Vagina (tissue), 2 donors: ENCODE data around the gene MAGED2. TPM values are rescaled to one million over a fixed set of nuclear protein-coding genes. Genes with fewer than 3 reads are reported as not detected.

Experiments used
- DNase-seq, 2 donors: peaks; one replicate each; pipeline ENCODE4 v3.0.0-alpha.2; 2017; ENCODE audit errors: extremely low spot score in 2 of 2
- H3K27ac ChIP-seq: fragments of 200-600 bp; sonication (generic); one replicate; pipeline ENCODE4 v1.5.1; 2019
- H3K27me3 ChIP-seq: fragments of 200-600 bp; sonication (generic); one replicate; pipeline ENCODE4 v1.5.1; 2019
- H3K36me3 ChIP-seq, 2 donors: fragments of 200-600 bp; sonication (generic); one replicate each; pipeline ENCODE4 v1.5.1; 2017 to 2019
- H3K4me1 ChIP-seq: fragments of 200-600 bp; sonication (generic); one replicate; pipeline ENCODE4 v1.5.1; 2019
- H3K4me3 ChIP-seq, 2 donors: fragments of 200-600 bp; sonication (generic); 1 replicate in 1 of 2; 2 replicates in 1 of 2; pipeline ENCODE4 v1.5.1; 2016 to 2019
- H3K9me3 ChIP-seq: fragments of 200-600 bp; sonication (generic); one replicate; pipeline ENCODE4 v1.5.1; 2019
- CTCF ChIP-seq, 3 experiments: fragments of 450-650 bp in 2 of 3; fragments of 200-600 bp in 1 of 3; sonication (generic) in 1 of 3; IDR thresholded peaks; one replicate each; pipeline ENCODE4 v1.5.1; 2017 to 2019; ENCODE audit warnings: antibody characterized with exemption in 3 of 3, mild to moderate bottlenecking in 2 of 3, moderate library complexity in 2 of 3
- POLR2A ChIP-seq, 2 donors: fragments of 450-650 bp; IDR thresholded peaks; one replicate each; pipeline ENCODE4 v1.6.1; 2017; ENCODE audit warnings: antibody characterized with exemption in 2 of 2, mild to moderate bottlenecking in 2 of 2, moderate library complexity in 2 of 2
- POLR2AphosphoS5 ChIP-seq, 2 donors: sonication (generic); formaldehyde crosslinking; IDR thresholded peaks; one replicate each; pipeline ENCODE4 v1.9.0; 2017; ENCODE audit warnings: antibody characterized with exemption in 2 of 2, mild to moderate bottlenecking in 2 of 2, low read depth in 1 of 2; ENCODE audit not compliant: insufficient read depth in 1 of 2
- intact Hi-C: fragments of 100-400 bp; cut with DNase I; formaldehyde crosslinking; loops from one replicate; pipeline ENCODE4 v1.15.1; 2023
- small RNA-seq: library from RNA; depleted of rRNA; stranded (forward); fragments of <200 nt; gene quantifications from one replicate; pipeline ENCODE3, GENCODE V24; 2016
- total RNA-seq: library from RNA; depleted of rRNA; stranded (reverse); fragments of >200 nt; gene quantifications from one replicate; pipeline ENCODE4 v1.2.3, GENCODE V29; 2016

Gene MAGED2
- total RNA-seq, 1 donor from 2014 or later, result 116 TPM

GRCh38 chrX:54865208-54865607 lies 57.7 kb downstream of the MAGED2 start:
- Histone ChIP-seq H3K9me3 (no peaks in the 10 kb centered on the region), H3K27me3 (no peaks in the 10 kb centered on the region), H3K4me1 (no peaks in the 10 kb centered on the region), H3K27ac (no peak overlapping the region), H3K4me3 (no peak overlapping the region), H3K36me3 (no peaks in the 10 kb centered on the region)
- DNase-seq, result no peak
- TF ChIP-seq CTCF (IDR thresholded peaks at IDR 0.05), result no peak
- no peak for TF ChIP-seq POLR2A (IDR thresholded peaks at IDR 0.05)
- TF ChIP-seq POLR2AphosphoS5 (IDR thresholded peaks at IDR 0.05; ENCODE audit: insufficient read depth in 1 of 2, low read depth in 1 of 2), result no peak
- intact Hi-C loops, result no loop called here

Small RNA genes lying within 50 kb of the gene (small RNA-seq; reads per million reads assigned to genes)
- gene AL049732.1 (not detected), gene SNORA11 (155 reads per million, percentile 97 among the genes with 10 or more reads in this experiment)

Other genes starting within 250 kb of the MAGED2 start
- not detected for gene ITIH6, start 9.5 kb upstream of the MAGED2 start, total RNA-seq
- gene TRO, start 113.1 kb downstream of the MAGED2 start, total RNA-seq, result 12.3 TPM
- not detected for gene PFKFB1, start 186.4 kb downstream of the MAGED2 start, total RNA-seq
- 14.2 TPM for gene APEX2, start 192.6 kb downstream of the MAGED2 start, total RNA-seq
- gene ALAS2, start 223.2 kb downstream of the MAGED2 start, total RNA-seq, result 5.6 TPM